K562 (cell line): Measurements from ENCODE around the gene ICAM2. TPM values are rescaled to one million over a fixed set of nuclear protein-coding genes. Genes with fewer than 3 reads are reported as not detected.

Experiments
- MTA2 ChIP-seq: fragments of 450-650 bp; IDR thresholded peaks from 2 replicates; pipeline ENCODE4 v1.6.1; 2016; ENCODE audit warnings: low read depth
- NELFE ChIP-seq: IDR thresholded peaks from 2 replicates; pipeline ENCODE4 v1.6.1; 2011; ENCODE audit warnings: mild to moderate bottlenecking; ENCODE audit not compliant: insufficient read depth, insufficient read length
- NFIX ChIP-seq: fragments of 250-450 bp; sonication (Bioruptor Pico); IDR thresholded peaks from 2 replicates; pipeline ENCODE4 v1.4.0; 2020; ENCODE audit warnings: low read depth, mild to moderate bottlenecking, moderate library complexity
- STAT5A ChIP-seq: IDR thresholded peaks from 2 replicates; pipeline ENCODE4 v1.6.1; 2012; ENCODE audit warnings: low read length, inconsistent platforms, borderline replicate concordance
- ZNF224 ChIP-seq: sonication (generic); formaldehyde crosslinking; IDR thresholded peaks from 2 replicates; pipeline ENCODE4 v1.8.0; 2022; ENCODE audit warnings: mild to moderate bottlenecking, missing genetic modification reagents
- ZNF274 ChIP-seq: IDR thresholded peaks from 2 replicates; pipeline ENCODE4 v1.6.1; 2011; ENCODE audit warnings: low read depth, mild to moderate bottlenecking, low read length, moderate library complexity, borderline replicate concordance
- ZNF318 ChIP-seq, 2 experiments: fragments of 450-650 bp; IDR thresholded peaks; 2 replicates each; pipeline ENCODE4 v1.6.1; 2016; ENCODE audit warnings: mild to moderate bottlenecking in 2 of 2, borderline replicate concordance in 1 of 2, low read depth in 1 of 2, moderate library complexity in 1 of 2
- ZNF644 ChIP-seq: fragments of 200-800 bp; sonication (Bioruptor generic); IDR thresholded peaks from 2 replicates; pipeline ENCODE4 v1.6.1; 2016; ENCODE audit warnings: low read depth, missing genetic modification characterization, missing compliant biosample characterization
- polyA plus RNA-seq, 8 experiments: library from polyadenylated mRNA; depleted of rRNA in 4 of 8; stranded (reverse) in 5 of 8; unstranded in 3 of 8; fragments of >200 nt; fragmentation: Nextera tagmentation in 2 of 8; fragmentation: Illumina TruSeq in 1 of 8; extraction: Ambion mirVana in 2 of 8; extraction: Trizol in 1 of 8; gene quantifications; 2 replicates each; pipeline versions ENCODE4 v1.2.1 to v1.2.3, GENCODE V29; 2011 to 2014; ENCODE audit warnings: inconsistent platforms in 1 of 8, missing spikeins in 1 of 8
- total RNA-seq, 7 experiments: library from RNA; depleted of rRNA in 6 of 7; stranded (reverse); fragments of >200 nt in 6 of 7; fragmentation: Illumina TruSeq in 2 of 7; extraction: Trizol in 2 of 7; gene quantifications; 2 replicates each; pipeline versions ENCODE4 v1.2.1 to v1.2.3, GENCODE V29; 2011 to 2021; ENCODE audit warnings: low replicate concordance in 1 of 7
- TF ChIP-seq, protein P1 (sequence below): fragments of 450-650 bp; IDR thresholded peaks from 2 replicates; pipeline ENCODE4 v1.6.1; 2017; ENCODE audit warnings: antibody characterized with exemption, mild to moderate bottlenecking
- TF ChIP-seq, protein P2 (sequence below): fragments of 450-650 bp; conservative IDR thresholded peaks from 2 replicates; pipeline ENCODE4 v1.6.1; 2016; ENCODE audit warnings: missing genetic modification characterization, low read depth, mild to moderate bottlenecking, missing compliant biosample characterization, moderate library complexity
- TF ChIP-seq, protein P3 (sequence below), 2 experiments: fragments of 450-650 bp in 1 of 2; sonication (generic) in 1 of 2; formaldehyde crosslinking in 1 of 2; IDR thresholded peaks in 1 of 2; conservative IDR thresholded peaks in 1 of 2; 2 replicates each; pipeline versions ENCODE4 v1.6.1 to v1.8.1; 2016 to 2023; ENCODE audit warnings: mild to moderate bottlenecking in 2 of 2, moderate library complexity in 2 of 2, inconsistent platforms in 1 of 2, missing genetic modification reagents in 1 of 2

Gene ICAM2
- total and polyA plus RNA-seq, 9 of the 15 experiments (the other 6 are each of a cell fraction or from before 2014, with no cell fraction given), result 37.9 to 89.4 (median 60.6) TPM

DNA sequence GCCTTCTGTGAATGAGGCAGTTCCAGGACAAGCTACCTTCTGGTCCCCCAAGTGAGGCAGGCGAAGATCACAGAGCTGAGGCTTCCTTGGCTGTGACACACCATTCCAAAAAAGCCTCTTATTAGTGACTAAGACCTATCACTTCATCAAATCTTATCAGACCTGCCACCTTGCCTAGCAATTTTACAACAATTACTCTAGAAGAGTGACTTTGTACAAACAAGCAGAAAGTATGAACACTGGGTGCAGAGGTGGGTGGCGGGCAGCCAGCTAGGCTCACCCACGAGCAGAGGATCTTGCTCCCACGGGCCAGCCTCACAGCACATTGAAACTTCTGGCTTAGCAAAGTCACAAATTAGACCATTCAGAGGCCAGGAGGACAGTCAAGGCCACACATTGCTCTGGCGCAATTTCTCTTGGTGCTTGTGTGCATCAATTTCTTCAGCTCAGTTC lies 2.2 kb upstream of the ICAM2 start (continued):
- TF ChIP-seq, protein P1, sequence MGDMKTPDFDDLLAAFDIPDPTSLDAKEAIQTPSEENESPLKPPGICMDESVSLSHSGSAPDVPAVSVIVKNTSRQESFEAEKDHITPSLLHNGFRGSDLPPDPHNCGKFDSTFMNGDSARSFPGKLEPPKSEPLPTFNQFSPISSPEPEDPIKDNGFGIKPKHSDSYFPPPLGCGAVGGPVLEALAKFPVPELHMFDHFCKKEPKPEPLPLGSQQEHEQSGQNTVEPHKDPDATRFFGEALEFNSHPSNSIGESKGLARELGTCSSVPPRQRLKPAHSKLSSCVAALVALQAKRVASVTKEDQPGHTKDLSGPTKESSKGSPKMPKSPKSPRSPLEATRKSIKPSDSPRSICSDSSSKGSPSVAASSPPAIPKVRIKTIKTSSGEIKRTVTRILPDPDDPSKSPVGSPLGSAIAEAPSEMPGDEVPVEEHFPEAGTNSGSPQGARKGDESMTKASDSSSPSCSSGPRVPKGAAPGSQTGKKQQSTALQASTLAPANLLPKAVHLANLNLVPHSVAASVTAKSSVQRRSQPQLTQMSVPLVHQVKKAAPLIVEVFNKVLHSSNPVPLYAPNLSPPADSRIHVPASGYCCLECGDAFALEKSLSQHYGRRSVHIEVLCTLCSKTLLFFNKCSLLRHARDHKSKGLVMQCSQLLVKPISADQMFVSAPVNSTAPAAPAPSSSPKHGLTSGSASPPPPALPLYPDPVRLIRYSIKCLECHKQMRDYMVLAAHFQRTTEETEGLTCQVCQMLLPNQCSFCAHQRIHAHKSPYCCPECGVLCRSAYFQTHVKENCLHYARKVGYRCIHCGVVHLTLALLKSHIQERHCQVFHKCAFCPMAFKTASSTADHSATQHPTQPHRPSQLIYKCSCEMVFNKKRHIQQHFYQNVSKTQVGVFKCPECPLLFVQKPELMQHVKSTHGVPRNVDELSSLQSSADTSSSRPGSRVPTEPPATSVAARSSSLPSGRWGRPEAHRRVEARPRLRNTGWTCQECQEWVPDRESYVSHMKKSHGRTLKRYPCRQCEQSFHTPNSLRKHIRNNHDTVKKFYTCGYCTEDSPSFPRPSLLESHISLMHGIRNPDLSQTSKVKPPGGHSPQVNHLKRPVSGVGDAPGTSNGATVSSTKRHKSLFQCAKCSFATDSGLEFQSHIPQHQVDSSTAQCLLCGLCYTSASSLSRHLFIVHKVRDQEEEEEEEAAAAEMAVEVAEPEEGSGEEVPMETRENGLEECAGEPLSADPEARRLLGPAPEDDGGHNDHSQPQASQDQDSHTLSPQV, result 0 out of 2 replicates have a peak, but pooled peaks have one; percentile 70
- TF ChIP-seq ZNF224 (CRISPR knock-in tag) (no peak), MTA2 (peak; percentile 72), STAT5A (peak; percentile 45; the same call in 1 of the 2 replicates), NELFE (no peak), ZNF318 (IDR thresholded peaks at IDR 0.05; ENCODE audit: borderline replicate concordance in 1 of 2, low read depth in 1 of 2) (no peak), ZNF274 (no peak), NFIX (CRISPR knock-in tag) (no peak), ZNF644 (tag) (peak; percentile 81; the same call in 1 of the 2 replicates)
- TF ChIP-seq, protein P2, sequence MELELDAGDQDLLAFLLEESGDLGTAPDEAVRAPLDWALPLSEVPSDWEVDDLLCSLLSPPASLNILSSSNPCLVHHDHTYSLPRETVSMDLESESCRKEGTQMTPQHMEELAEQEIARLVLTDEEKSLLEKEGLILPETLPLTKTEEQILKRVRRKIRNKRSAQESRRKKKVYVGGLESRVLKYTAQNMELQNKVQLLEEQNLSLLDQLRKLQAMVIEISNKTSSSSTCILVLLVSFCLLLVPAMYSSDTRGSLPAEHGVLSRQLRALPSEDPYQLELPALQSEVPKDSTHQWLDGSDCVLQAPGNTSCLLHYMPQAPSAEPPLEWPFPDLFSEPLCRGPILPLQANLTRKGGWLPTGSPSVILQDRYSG (tag), result 0 out of 2 replicates have a peak, but pooled peaks have one; percentile 59
- TF ChIP-seq, protein P3, sequence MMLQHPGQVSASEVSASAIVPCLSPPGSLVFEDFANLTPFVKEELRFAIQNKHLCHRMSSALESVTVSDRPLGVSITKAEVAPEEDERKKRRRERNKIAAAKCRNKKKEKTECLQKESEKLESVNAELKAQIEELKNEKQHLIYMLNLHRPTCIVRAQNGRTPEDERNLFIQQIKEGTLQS (IDR thresholded peaks at IDR 0.05), result peak; percentile 65
- TF ChIP-seq, protein P3 (CRISPR knock-in tag; conservative IDR thresholded peaks at IDR 0.05), result no peak; the same call in 1 of the 2 replicates
